ENCODE data around the gene GAB1.
"Not testable (repeated sequence)": the region's sequence is repeated elsewhere in the genome, so short reads cannot be mapped to it uniquely, and the experiment has no call there.

The GAB1 gene

DNA sequence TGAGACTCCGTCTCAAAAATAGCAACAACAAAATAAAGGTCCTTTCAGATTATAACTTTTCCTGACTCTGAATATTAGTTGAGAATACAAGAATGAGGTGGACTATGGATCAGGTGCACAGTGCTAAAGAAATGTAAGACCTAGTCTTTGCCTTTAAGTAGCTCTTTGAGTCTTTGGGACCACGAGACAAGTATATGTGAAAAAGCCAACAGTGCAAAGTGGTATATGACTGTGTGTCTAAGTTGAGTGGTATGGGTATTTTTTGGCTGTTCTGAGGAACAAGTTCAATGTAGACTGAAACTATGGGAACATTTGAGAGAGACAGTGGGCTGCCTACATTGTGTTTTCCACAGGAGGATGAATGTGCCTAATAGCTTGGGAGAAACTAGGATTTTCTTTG is 2.8 kb downstream of the GAB1 start:
- no peak for DNase-seq

DNA sequence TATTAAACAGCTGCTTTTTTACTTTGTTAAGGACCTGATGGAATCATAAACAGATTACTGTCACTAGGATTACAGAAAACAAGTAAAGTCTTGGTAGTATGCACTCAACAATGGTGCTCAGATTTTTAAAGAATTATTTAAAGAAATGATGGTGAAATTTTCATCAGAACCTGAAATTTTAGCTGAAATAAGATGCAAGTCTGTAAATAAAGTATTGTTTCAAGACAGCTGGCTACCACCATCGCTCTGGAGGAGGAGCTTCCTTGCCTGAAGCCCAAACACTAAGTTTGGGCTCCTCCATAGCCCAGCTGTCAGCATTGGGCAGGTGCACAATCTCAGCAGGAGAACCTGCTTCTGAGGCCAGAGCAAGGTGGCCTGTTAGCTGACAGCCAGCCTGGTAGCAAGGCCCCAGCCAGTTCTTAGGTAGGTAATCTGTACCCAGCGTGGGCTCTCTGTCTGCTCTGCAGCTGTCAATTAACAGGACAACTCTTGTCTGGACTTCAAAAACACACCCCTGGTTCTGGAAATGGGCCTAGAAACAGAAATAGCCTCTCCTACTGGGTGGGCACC is 4.6 kb downstream of the GAB1 start:
- no peak for DNase-seq

GRCh38 chr4:143343276-143343831 is 6.7 kb downstream of the GAB1 start:
- no peak for DNase-seq

GRCh38 chr4:143344041-143344440 is 7.4 kb downstream of the GAB1 start:
- DNase-seq: no peak

DNA sequence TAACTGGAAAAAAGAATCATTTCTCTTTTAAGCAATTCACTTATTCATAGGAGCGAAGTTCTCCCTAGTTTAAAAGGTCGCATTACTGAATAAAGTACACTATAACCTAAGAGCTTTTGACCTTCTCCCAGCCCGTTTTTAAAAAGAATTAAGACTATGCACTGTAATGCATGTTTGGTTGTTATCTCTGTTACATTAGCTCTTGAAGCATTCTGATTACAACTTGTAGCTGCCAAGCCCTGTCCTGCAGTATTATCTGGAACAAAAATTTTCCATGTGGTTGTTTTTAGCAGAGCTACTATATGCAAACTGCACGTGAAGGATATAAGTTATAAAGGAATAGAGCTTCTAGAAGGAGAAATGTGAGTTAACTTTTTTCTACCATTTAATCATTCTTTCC is 8.1 kb downstream of the GAB1 start:
- no peak for DNase-seq

GRCh38 chr4:143345356-143345755 is 8.7 kb downstream of the GAB1 start:
- no peak for DNase-seq

DNA sequence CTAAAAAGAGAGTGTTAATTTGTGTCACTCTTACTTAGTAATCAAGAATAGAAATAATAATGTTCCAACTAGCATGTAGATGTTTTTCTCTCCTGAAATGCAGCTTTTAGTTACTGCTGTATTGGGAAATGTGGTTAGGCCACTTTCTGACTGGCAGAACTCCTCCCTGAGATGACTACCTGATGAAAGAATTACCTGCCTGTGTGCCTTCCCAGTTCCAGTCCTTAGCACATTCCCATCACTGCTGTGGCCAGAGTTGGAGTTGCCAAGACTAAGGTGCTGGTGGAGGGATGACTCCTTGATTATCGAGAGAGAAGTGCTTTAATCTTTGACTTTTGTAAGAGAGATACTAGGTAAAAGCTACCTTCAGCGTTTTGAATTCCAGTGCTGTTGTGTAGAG is 9.5 kb downstream of the GAB1 start:
- no peak for DNase-seq

DNA sequence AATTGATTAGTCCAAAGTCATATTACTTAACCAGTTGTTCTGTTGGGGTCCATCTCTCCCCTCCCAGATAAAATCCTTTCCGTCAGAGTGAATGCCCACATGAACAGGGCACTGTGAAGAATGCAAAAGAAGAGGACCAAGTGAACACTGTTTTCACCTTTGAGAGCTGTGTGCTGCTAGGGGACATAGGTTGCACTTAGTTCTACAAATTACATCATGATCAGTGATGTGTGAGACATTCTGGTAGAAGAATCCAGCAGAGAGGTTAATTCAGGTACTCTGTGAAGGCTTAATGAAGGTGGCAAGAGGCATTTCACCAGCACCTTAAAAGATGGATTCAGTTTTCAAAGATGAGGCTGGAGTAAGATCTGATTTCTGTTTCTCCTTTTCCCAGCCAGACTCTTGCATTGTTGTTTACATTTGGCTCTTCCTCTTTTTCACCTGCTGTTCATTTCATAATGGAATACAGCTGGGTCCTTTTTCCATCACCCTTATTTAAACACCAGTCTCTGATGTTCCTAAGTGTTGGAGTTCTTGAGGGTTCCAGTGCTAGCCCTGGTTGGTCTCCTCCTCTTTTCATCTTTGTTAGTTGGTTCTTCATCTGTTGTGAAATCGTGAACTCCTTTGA is 10.9 kb downstream of the GAB1 start:
- DNase-seq: no peak

DNA sequence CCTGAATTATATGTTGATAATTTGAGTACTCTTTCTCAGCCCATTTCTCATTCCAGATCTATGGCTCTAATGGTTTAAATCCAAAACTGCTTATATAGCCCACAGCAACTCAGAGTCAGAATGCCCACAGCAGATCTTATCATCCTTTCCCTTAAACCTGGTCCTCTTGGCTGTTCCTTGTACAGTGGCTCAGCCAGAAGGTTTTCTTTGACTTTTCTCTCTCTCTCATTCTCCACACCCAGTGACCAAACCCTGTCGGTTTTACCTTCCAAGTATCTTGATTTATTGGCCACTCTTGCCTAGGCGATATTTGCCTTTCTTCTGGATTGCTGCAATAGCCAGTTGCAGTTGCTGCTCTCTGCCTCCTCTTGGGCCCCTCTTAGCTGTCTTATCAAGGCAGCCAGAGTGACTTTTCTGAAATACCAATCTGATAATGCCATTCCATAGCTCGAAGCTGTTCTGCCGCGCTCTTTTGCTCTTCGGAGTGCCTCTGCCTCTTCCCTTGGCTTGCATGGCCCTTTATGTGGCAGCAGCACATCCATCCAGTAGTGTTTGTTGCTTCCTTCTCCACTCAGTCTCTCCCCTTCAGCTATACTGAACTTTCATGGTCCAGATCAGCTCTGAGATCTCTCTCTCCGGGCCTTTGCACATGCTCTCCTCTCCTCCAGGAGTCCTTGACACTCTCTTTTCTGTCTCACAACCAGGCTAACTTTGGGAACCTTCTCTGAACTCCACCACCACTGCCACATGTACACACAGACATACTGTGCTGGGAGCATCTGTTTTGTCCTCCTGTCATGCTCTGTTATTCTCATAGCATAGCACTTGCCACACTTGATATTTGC is 11.8 kb downstream of the GAB1 start:
- DNase-seq: no peak

GRCh38 chr4:143349858-143350527 is 13.3 kb downstream of the GAB1 start:
- not testable (repeated sequence) for DNase-seq

DNA sequence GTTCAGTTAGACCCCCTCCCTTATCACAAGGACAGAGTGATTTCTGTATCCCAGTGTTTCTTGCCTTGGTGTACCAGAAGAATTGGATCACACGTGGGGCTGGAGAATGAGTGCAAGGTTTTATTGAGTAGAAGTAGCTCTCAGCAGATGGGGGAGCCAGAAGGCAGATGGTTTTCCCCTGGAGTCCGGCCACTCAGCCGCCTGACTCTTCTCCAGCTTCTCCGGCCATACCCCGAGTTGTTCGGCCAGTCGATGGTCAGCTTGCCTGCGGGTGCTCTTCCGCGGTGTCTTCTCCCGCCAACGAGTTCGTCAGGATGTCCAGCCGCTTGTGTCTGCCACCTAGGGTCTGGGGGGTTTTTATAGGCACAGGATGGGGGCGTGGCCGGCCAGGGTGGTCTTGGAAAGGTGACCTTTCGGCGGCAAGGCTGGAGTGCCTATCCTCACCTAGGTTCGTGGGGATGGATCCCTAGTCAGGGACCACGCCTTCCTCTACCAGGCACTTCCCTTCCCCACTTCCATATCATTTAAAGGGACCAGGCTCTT is 14.5 kb downstream of the GAB1 start:
- DNase-seq: no peak

- DNase-seq: peak; percentile 85
Measured at GRCh38 chr4:143351774-143352451, 15.2 kb downstream of the GAB1 start.

- DNase-seq: no peak
Measured at GRCh38 chr4:143352720-143353119, 16.0 kb downstream of the GAB1 start.

- DNase-seq: no peak
Measured at GRCh38 chr4:143353797-143354196, 17.1 kb downstream of the GAB1 start.

DNA sequence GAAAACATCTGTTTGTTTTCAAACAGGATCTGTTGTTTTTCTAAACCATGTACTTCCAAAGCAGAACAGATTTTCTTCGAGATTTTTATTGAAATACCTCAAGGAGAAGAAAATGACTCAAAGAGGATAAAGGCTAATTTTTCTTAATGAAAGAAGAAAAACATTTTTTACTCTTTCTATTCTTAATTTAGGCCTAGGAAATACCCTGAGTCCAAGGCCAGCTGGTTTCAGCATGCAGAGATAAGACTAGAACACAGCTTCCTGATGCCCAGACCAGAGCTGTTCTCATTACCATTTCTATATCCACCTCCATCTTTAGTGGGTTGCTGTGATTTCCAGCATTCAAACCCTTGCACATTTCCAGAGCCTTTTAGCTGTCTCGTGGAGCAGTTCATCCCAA is 18.3 kb downstream of the GAB1 start:
- no peak for DNase-seq

GRCh38 chr4:143355540-143356217 is 19.0 kb downstream of the GAB1 start:
- no peak for DNase-seq

DNA sequence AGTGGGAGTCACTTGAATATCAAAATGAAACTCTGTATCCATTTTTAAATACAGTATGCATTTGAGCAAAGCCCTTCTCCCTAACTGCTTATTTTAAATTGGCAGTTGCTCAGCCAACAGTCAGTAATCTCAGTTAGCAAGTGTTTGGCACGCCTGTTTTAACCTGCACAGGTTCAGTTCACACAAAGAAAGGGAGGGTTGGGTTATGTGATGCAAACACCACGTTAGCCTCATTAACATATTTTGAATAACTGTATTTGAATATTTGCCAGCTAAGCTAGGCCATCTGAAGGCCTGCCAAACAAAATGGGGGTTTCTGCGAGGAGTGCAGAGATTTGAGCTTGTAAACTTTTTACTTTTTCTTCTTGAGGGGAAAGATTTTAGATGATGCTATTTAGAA is 19.8 kb downstream of the GAB1 start:
- no peak for DNase-seq

GRCh38 chr4:143357161-143357845 is 20.6 kb downstream of the GAB1 start:
- DNase-seq: no peak

- no peak for DNase-seq
Measured at GRCh38 chr4:143358419-143358818, 21.7 kb downstream of the GAB1 start.

DNA sequence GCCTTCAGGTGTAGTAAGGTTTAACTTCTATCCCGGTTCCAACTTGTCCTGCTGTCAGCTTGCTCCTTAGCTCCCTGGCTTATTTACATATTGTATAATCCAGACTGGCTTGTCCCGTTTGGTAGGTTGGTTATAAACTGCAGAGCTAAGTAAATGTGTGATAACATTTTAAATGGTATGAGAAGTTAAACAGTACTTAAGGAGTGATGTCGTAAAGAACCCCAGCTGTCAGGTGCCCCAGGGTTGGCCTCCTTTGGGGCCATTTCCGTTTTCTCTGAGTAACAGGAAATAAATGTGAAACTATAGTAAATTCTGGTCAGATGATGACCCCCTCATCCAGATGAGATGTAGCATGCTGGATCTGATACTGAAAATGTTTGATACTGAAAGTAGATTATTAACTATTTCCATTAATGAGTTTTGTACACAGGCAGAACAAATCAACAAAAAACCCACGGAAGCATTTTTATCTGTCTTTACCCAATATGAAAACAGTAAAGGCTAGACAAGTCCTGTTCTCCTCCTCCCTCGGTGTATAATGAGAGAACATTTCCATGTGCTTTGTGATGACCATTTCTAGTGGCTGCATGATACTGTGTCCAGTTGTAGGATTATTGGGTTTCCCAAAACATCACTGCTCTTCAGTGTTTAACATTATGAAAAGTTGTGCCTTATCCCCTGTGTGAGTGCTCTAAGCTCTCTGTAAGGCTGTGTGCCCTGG is 22.4 kb downstream of the GAB1 start:
- no peak for DNase-seq

Measured in NCI-H1417 treated with DMSO at 0.1 percent for 48 hours (cell line).